Measurements from ENCODE around the gene ITPR3.

DNA sequence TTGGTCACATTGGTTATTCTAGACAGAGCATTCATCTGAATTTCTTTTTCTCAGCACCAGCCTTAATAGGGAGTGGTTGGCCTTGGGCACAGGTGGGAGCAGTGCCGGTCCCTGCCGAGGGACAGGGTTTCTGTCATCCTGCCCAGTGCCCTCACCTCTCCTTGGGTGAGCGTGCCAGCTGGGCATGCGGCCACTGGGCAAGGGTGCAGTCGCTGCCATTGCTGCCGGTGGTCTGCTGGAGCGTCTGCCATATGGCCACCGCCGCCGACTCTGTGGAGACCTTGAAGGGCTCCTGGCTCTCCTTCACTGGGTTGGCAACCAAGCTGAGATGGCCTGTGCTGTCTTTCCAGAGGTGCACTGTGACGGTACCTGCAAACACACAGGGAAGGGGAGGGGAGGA, 106.8 kb downstream of the ITPR3 start:
- no peak for TF ChIP-seq NFIC (IDR thresholded peaks at IDR 0.05)
- no peak for TF ChIP-seq TEAD4 (IDR thresholded peaks at IDR 0.05)

Data from Ishikawa (cell line).